22Rv1 (cell line): Measurements from ENCODE around the gene MGST3.

Source experiments
- ZFX ChIP-seq: fragments of 450-650 bp; IDR thresholded peaks from 2 replicates; pipeline ENCODE4 v1.6.1; 2017; ENCODE audit warnings: antibody characterized with exemption, borderline replicate concordance
- TF ChIP-seq, protein P1 (sequence below): fragments of 450-650 bp; IDR thresholded peaks from 2 replicates; pipeline ENCODE4 v1.5.1; 2017; ENCODE audit warnings: mild to moderate bottlenecking

- TF ChIP-seq, protein P1, sequence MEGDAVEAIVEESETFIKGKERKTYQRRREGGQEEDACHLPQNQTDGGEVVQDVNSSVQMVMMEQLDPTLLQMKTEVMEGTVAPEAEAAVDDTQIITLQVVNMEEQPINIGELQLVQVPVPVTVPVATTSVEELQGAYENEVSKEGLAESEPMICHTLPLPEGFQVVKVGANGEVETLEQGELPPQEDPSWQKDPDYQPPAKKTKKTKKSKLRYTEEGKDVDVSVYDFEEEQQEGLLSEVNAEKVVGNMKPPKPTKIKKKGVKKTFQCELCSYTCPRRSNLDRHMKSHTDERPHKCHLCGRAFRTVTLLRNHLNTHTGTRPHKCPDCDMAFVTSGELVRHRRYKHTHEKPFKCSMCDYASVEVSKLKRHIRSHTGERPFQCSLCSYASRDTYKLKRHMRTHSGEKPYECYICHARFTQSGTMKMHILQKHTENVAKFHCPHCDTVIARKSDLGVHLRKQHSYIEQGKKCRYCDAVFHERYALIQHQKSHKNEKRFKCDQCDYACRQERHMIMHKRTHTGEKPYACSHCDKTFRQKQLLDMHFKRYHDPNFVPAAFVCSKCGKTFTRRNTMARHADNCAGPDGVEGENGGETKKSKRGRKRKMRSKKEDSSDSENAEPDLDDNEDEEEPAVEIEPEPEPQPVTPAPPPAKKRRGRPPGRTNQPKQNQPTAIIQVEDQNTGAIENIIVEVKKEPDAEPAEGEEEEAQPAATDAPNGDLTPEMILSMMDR, result no peak
- TF ChIP-seq ZFX, result no peak
These were observed 72.6 kb downstream of the MGST3 start for GRCh38 chr1:165703648-165704047.
